Testis (tissue), 5 donors: ENCODE data around the gene PGD. TPM values are rescaled to one million over a fixed set of nuclear protein-coding genes. Genes with fewer than 3 reads are reported as not detected.

ENCODE experiments used
- DNase-seq: peaks from one replicate; pipeline ENCODE4 v3.0.0-alpha.2; 2019
- H3K27ac ChIP-seq, 2 donors: fragments of 200-600 bp; sonication (generic); one replicate each; pipeline ENCODE4 v1.5.1; 2019
- H3K27me3 ChIP-seq: fragments of 200-600 bp; sonication (generic); one replicate; pipeline ENCODE4 v1.5.1; 2019
- H3K36me3 ChIP-seq: fragments of 200-600 bp; sonication (generic); one replicate; pipeline ENCODE4 v1.5.1; 2017; ENCODE audit warnings: low read depth; ENCODE audit errors: missing control alignments
- H3K4me1 ChIP-seq: fragments of 200-600 bp; sonication (generic); one replicate; pipeline ENCODE4 v1.5.1; 2019
- H3K4me3 ChIP-seq, 2 donors: fragments of 200-600 bp; sonication (generic); one replicate each; pipeline ENCODE4 v1.5.1; 2017 to 2019
- H3K9me3 ChIP-seq: fragments of 200-600 bp; sonication (generic); one replicate; pipeline ENCODE4 v1.5.1; 2017
- CTCF ChIP-seq, 3 experiments: fragments of 450-650 bp in 2 of 3; fragments of 200-600 bp in 1 of 3; sonication (generic) in 1 of 3; IDR thresholded peaks; one replicate each; pipeline ENCODE4 v1.5.1; 2016 to 2019; ENCODE audit warnings: antibody characterized with exemption in 3 of 3, mild to moderate bottlenecking in 2 of 3, moderate library complexity in 1 of 3
- POLR2A ChIP-seq: fragments of 450-650 bp; IDR thresholded peaks from one replicate; pipeline ENCODE4 v1.6.1; 2017; ENCODE audit warnings: antibody characterized with exemption, mild to moderate bottlenecking, moderate library complexity
- WGBS, 2 donors: methylation state at CpG; one replicate each; pipeline ENCODE4 v1.1.5; 2018; 5-methylcytosine and 5-hydroxymethylcytosine counted together
- intact Hi-C: fragments of 100-400 bp; cut with DNase I; formaldehyde crosslinking; loops from one replicate; pipeline ENCODE4 v1.15.1; 2023; ENCODE audit warnings: low total_unique reads
- long read RNA-seq, 2 donors: transcript quantifications; one replicate each; lab custom pipeline, GENCODE V29; 2026
- polyA plus RNA-seq: library from polyadenylated mRNA; stranded (reverse); fragments of 350-450 nt; fragmentation: Illumina TruSeq; extraction: RNeasy Lipid Tissue Mini Kit (QIAGEN cat#74804); gene quantifications from one replicate; pipeline ENCODE4 v1.2.3, GENCODE V29; 2014; ENCODE audit warnings: low read depth, low replicate concordance; ENCODE audit not compliant: insufficient read depth
- total RNA-seq, 2 donors: library from RNA; depleted of rRNA; stranded (reverse); fragments of >200 nt; gene quantifications; one replicate each; pipeline ENCODE4 v1.2.3, GENCODE V29; 2016

The PGD gene
- total RNA-seq (100 to 1,000 TPM; 209 to 241 TPM), polyA plus RNA-seq (208 TPM)
- long read RNA-seq, donor 1, transcript PGD-201 (13 exons, 1,885 nt) = major isoform, 43 of 48 reads
- long read RNA-seq, donor 1, partial matches to known transcripts = 5 of 48 reads
- long read RNA-seq, donor 1, other reads (novel, unspliced or antisense) = 0 of 48 reads
- long read RNA-seq, donor 2, transcript PGD-201 (13 exons, 1,885 nt) = major isoform, 21 of 31 reads
- long read RNA-seq, donor 2, partial matches to known transcripts = 10 of 31 reads
- long read RNA-seq, donor 2, other reads (novel, unspliced or antisense) = 0 of 31 reads

- intact Hi-C loops = no loop called here
- WGBS, 2 donors = 0 to 1% methylated on average over 5 to 58 of the region's 76 CpGs
Measured at GRCh38 chr1:10398734-10399443, at the start of gene PGD. Gene PGD (plus strand): TSS chr1:10399064. CDS start chr1:10399118, 54 bp downstream.

GRCh38 chr1:10353282-10353681 is 45.6 kb upstream of the PGD start:
- Histone ChIP-seq H3K27me3 (no peaks in the 10 kb centered on the region), H3K4me3 (no peak overlapping the region), H3K4me1 (no peaks in the 10 kb centered on the region), H3K36me3 (no peaks in the 10 kb centered on the region), H3K27ac (peak overlapping the region in 1 of 2 donors; percentile 4), H3K9me3 (no peaks in the 10 kb centered on the region)
- TF ChIP-seq POLR2A (no peak), CTCF (IDR thresholded peaks at IDR 0.05) (no peak)
- DNase-seq = no peak
- intact Hi-C loops = no loop called here
- WGBS, 2 donors = 50 to 56% methylated on average over 4 of the region's 4 CpGs

More at GRCh38 chr1:10398734-10399443, at the start of gene PGD:
- H3K27ac ChIP-seq = peak within 1 kb of the TSS; percentile 80
- peak; percentile 99 for DNase-seq
- H3K36me3 ChIP-seq = no peaks in the 10 kb centered on the region
- TF ChIP-seq POLR2A (no peak), CTCF (IDR thresholded peaks at IDR 0.05) (no peak)
- H3K9me3 ChIP-seq = no peaks in the 10 kb centered on the region
- H3K4me3 ChIP-seq = peak within 1 kb of the TSS; percentile 64 to 89
- H3K4me1 ChIP-seq = peaks cover 23% of the 10 kb centered on the region
- H3K27me3 ChIP-seq = no peaks in the 10 kb centered on the region

GRCh38 chr1:10353693-10354092 is 45.2 kb upstream of the PGD start:
- H3K27ac ChIP-seq = peak overlapping the region in 1 of 2 donors; percentile 4

GRCh38 chr1:10360045-10360444 is 38.8 kb upstream of the PGD start:
- no peaks in the 10 kb centered on the region for H3K27me3 ChIP-seq
- H3K9me3 ChIP-seq = no peaks in the 10 kb centered on the region
- TF ChIP-seq POLR2A = no peak
- H3K36me3 ChIP-seq = no peaks in the 10 kb centered on the region
- no peaks in the 10 kb centered on the region for H3K4me1 ChIP-seq
- no peak for DNase-seq
- no peak overlapping the region for H3K27ac ChIP-seq
- WGBS, 2 donors = 97 to 100% methylated on average over 1 of the region's 1 CpG
- intact Hi-C loops = no loop called here
- no peak overlapping the region for H3K4me3 ChIP-seq

More at GRCh38 chr1:10353693-10354092, 45.2 kb upstream of the PGD start:
- WGBS, 2 donors = 66 to 67% methylated on average over 2 of the region's 2 CpGs
- no peak overlapping the region for H3K4me3 ChIP-seq
- TF ChIP-seq POLR2A (no peak), CTCF (IDR thresholded peaks at IDR 0.05) (no peak)
- no peak for DNase-seq
- no peaks in the 10 kb centered on the region for H3K4me1 ChIP-seq
- intact Hi-C loops = no loop called here
- no peaks in the 10 kb centered on the region for H3K36me3 ChIP-seq
- H3K27me3 ChIP-seq = no peaks in the 10 kb centered on the region
- H3K9me3 ChIP-seq = no peaks in the 10 kb centered on the region

GRCh38 chr1:10361515-10361914 is 37.3 kb upstream of the PGD start:
- DNase-seq = no peak
- H3K27me3 ChIP-seq = no peaks in the 10 kb centered on the region
- H3K9me3 ChIP-seq = no peaks in the 10 kb centered on the region
- TF ChIP-seq POLR2A (no peak), CTCF (IDR thresholded peaks at IDR 0.05) (no peak)
- H3K4me1 ChIP-seq = no peaks in the 10 kb centered on the region
- no peaks in the 10 kb centered on the region for H3K36me3 ChIP-seq
- WGBS, 2 donors = 93 to 96% methylated on average over 10 of the region's 10 CpGs
- no peak overlapping the region for H3K27ac ChIP-seq
- H3K4me3 ChIP-seq = no peak overlapping the region
- intact Hi-C loops = no loop called here
